ENCODE results near the gene RNGTT. TPM values are rescaled to one million over a fixed set of nuclear protein-coding genes. Genes with fewer than 3 reads are reported as not detected.

RNGTT gene
- total and polyA plus RNA-seq, 10 of the 15 experiments (the other 5 are each of a cell fraction or from before 2014, with no cell fraction given): 7.7 to 30.4 (median 22.2) TPM

- Histone ChIP-seq H3K4me1 (ENCODE audit: control insufficient read depth, insufficient read depth, low read length) (no peaks in the 10 kb centered on the region), H3K36me3 (ENCODE audit: control insufficient read depth in 2 of 2, insufficient read depth in 2 of 2, low read length in 1 of 2) (no peaks in the 10 kb centered on the region), H3K79me2 (ENCODE audit: control insufficient read depth, insufficient read depth, low read length) (no peaks in the 10 kb centered on the region), H2AFZ (ENCODE audit: control insufficient read depth, low read depth, low read length) (no peak overlapping the region), H3K27ac (ENCODE audit: control insufficient read depth, insufficient read depth) (no peak overlapping the region), H3K27me3 (replicated peaks in 1 of 2; ENCODE audit: control insufficient read depth in 2 of 2, insufficient read depth in 2 of 2, low read length in 1 of 2) (no peaks in the 10 kb centered on the region), H3K9ac (ENCODE audit: control insufficient read depth, insufficient read depth, low read length) (no peak overlapping the region), H3K4me3 (no peak overlapping the region), H4K20me1 (ENCODE audit: control insufficient read depth, insufficient read depth) (no peaks in the 10 kb centered on the region), H3K9me3 (replicated peaks; ENCODE audit: control insufficient read depth, insufficient read depth, low read length) (peaks cover 6% of the 10 kb centered on the region; the same call in 1 of the 3 replicates), H3K4me2 (ENCODE audit: control insufficient read depth, insufficient read depth) (no peak overlapping the region)
- 80% methylated on average over 4 of the region's 4 CpGs for WGBS (ENCODE audit: insufficient coverage, insufficient replicate concordance, low lambda C conversion rate, missing lambda C conversion rate)
- in situ Hi-C loops (cut with MboI): no loop called here
- intact Hi-C loops (cut with micrococcal nuclease; ENCODE audit: unreplicated experiment): no loop called here
- ATAC-seq (no peak), FAIRE-seq (no peak), DNase-seq (ENCODE audit: low read depth, low spot score) (no peak)
- SMC1A ChIA-PET (ENCODE audit: uncharacterized antibody, unreplicated experiment): no interaction called here
- no TSS peak for BruUV-seq (replicated peaks)
- TF ChIP-seq FOXK2 (IDR thresholded peaks at IDR 0.05): no peak
- RAD21 ChIA-PET (ENCODE audit: unreplicated experiment): no interaction called here
- POLR2A ChIA-PET: no interaction called here
- CTCF ChIA-PET: no interaction called here
Measured at GRCh38 chr6:88596801-88597200, 366.6 kb downstream of the RNGTT start.

DNA sequence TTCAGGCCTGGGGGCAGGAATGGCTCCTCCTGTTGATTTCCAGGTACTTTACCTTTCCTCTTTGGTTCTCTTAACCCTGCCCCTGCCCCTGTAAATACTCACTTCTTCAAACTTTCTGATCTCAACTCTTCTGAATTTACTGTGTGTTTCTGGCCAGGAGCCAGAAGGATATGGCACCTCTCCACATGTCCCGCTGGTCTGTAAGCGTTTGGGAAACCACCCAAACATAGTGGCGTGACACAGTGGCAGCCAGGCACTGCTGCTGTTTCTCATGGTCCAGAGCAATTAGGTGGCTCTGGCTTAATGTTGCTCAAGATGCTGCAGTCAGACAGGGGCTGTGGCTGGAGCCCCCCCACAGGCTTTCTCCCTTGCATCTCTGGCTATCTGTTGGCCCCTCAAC is 374.5 kb downstream of the RNGTT start:
- ChIA-PET POLR2A (interaction anchor here (1.0 kb wide), 1 partner anchor 94 kb away, joined by 3 read pairs; no protein-coding TSS in a partner anchor), RAD21 (ENCODE audit: unreplicated experiment) (no interaction called here), SMC1A (ENCODE audit: uncharacterized antibody, unreplicated experiment) (interaction anchor here (0.8 to 1.0 kb wide), 2 partner anchors 163 to 175 kb away, joined by 3 read pairs; no protein-coding TSS in a partner anchor), CTCF (no interaction called here)
- Histone ChIP-seq H3K4me2 (ENCODE audit: control insufficient read depth, insufficient read depth) (no peak overlapping the region), H3K9ac (ENCODE audit: control insufficient read depth, insufficient read depth, low read length) (no peak overlapping the region), H3K27ac (ENCODE audit: control insufficient read depth, insufficient read depth) (no peak overlapping the region), H3K36me3 (ENCODE audit: control insufficient read depth in 2 of 2, insufficient read depth in 2 of 2, low read length in 1 of 2) (no peaks in the 10 kb centered on the region), H2AFZ (ENCODE audit: control insufficient read depth, low read depth, low read length) (no peak overlapping the region), H3K79me2 (ENCODE audit: control insufficient read depth, insufficient read depth, low read length) (no peaks in the 10 kb centered on the region), H4K20me1 (ENCODE audit: control insufficient read depth, insufficient read depth) (no peaks in the 10 kb centered on the region), H3K9me3 (replicated peaks; ENCODE audit: control insufficient read depth, insufficient read depth, low read length) (peaks cover 7% of the 10 kb centered on the region; the same call in 2 of the 3 replicates), H3K27me3 (replicated peaks in 1 of 2; ENCODE audit: control insufficient read depth in 2 of 2, insufficient read depth in 2 of 2, low read length in 1 of 2) (no peaks in the 10 kb centered on the region), H3K4me1 (ENCODE audit: control insufficient read depth, insufficient read depth, low read length) (no peaks in the 10 kb centered on the region), H3K4me3 (no peak overlapping the region)
- 0 out of 2 replicates have a peak, but pooled peaks have one; percentile 23 for TF ChIP-seq EED (IDR thresholded peaks at IDR 0.05; ENCODE audit: low read depth)
- peak; percentile 22; the same call in 1 of the 2 replicates for TF ChIP-seq RUNX3 (IDR thresholded peaks at IDR 0.05; ENCODE audit: low read length)
- no peak for TF ChIP-seq MEF2B (IDR thresholded peaks at IDR 0.05; ENCODE audit: partially characterized antibody, poor library complexity, severe bottlenecking)
- no peak for TF ChIP-seq MTA3 (IDR thresholded peaks at IDR 0.05; ENCODE audit: borderline replicate concordance, low read length)
- peak; percentile 82 for TF ChIP-seq SMAD1 (IDR thresholded peaks at IDR 0.05; ENCODE audit: low read depth, partially characterized antibody)
- TF ChIP-seq TBL1XR1 (IDR thresholded peaks at IDR 0.05; ENCODE audit: low read depth, low read length): no peak
- peak in 1 of 2 experiments; percentile 20; a peak in 1 of 4 replicates for TF ChIP-seq BHLHE40 (IDR thresholded peaks at IDR 0.05; ENCODE audit: borderline replicate concordance in 1 of 2, low read depth in 2 of 2, low read length in 1 of 2)
- no peak for TF ChIP-seq BMI1 (IDR thresholded peaks at IDR 0.05; ENCODE audit: borderline replicate concordance)
- no peak for TF ChIP-seq FOS (IDR thresholded peaks at IDR 0.05; ENCODE audit: borderline replicate concordance, extremely low read depth, insufficient read length)
- intact Hi-C loops (cut with micrococcal nuclease; ENCODE audit: unreplicated experiment) (no loop called here), in situ Hi-C loops (cut with MboI) (no loop called here)
- peak; percentile 54 for ATAC-seq
- WGBS (ENCODE audit: insufficient coverage, insufficient replicate concordance, low lambda C conversion rate, missing lambda C conversion rate): 41% methylated on average over 3 of the region's 3 CpGs
- FAIRE-seq: no peak
- no TSS peak for BruUV-seq (replicated peaks)
- DNase-seq (ENCODE audit: low read depth, low spot score): no peak
